ENCODE measurements around the gene ALG14.

DNA sequence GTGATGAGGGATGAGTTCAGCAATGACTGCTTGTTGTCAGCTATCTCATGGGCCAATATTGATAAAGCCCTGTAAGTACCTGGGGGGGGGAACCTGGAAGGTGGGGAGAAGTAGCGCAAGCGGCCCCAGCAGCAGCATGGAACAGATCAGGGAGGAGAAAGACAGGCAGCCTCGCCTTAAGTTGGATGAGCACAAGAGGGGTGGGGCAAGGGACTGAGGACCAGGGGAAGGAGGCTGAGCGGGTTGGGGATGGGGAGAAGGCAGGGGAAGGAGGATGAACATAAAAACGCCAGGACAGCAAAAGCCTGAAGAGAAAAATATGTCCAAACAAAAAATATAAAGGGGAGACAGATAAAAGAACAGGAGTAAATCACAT lies 70.6 kb downstream of the ALG14 start:
- TF ChIP-seq, protein P1, sequence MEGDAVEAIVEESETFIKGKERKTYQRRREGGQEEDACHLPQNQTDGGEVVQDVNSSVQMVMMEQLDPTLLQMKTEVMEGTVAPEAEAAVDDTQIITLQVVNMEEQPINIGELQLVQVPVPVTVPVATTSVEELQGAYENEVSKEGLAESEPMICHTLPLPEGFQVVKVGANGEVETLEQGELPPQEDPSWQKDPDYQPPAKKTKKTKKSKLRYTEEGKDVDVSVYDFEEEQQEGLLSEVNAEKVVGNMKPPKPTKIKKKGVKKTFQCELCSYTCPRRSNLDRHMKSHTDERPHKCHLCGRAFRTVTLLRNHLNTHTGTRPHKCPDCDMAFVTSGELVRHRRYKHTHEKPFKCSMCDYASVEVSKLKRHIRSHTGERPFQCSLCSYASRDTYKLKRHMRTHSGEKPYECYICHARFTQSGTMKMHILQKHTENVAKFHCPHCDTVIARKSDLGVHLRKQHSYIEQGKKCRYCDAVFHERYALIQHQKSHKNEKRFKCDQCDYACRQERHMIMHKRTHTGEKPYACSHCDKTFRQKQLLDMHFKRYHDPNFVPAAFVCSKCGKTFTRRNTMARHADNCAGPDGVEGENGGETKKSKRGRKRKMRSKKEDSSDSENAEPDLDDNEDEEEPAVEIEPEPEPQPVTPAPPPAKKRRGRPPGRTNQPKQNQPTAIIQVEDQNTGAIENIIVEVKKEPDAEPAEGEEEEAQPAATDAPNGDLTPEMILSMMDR (IDR thresholded peaks at IDR 0.05) = no peak
- TF ChIP-seq EZH2 (IDR thresholded peaks at IDR 0.05; ENCODE audit: borderline replicate concordance, insufficient read depth, low read depth, low read length, poor library complexity, severe bottlenecking) = no peak
